Endometrium (tissue), 2 donors: ENCODE results near the gene CEP76.

Source experiments
- FAIRE-seq: peaks from 2 replicates; lab custom pipeline; 2012; peaks lifted over from hg19 to GRCh38; lab: Jason Lieb, UNC
- donor health status: control.
- donor health status: control.

Gene CEP76

GRCh38 chr18:12703664-12704063 is 1.1 kb upstream of the CEP76 start:
- FAIRE-seq = no peak

DNA sequence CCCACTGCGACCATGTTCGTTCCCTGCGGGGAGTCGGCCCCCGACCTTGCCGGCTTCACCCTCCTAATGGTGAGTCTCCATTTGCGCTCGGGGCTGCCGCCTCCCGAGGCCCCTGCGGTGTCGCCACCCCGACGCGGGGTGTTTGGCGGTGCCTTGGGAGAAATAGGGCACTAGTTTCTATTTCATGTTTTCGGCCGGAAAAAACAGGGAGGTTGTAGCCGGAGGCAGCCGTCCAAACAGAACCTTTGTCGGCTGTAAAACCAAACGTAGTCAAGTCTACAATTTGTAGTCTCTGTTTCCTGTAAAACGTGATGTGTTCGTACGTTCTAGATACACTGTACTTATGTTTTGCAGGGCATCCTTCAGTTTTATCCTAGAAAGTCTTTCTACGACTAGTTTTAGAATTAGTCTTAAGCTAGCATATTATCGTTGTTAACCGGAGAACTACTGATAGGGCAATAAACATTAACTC is 609 bp upstream of the CEP76 start:
- no peak for FAIRE-seq

- no peak for FAIRE-seq
Measured at GRCh38 chr18:12701161-12701560, 1.4 kb downstream of the CEP76 start.

GRCh38 chr18:12699747-12700146 is 2.8 kb downstream of the CEP76 start:
- no peak for FAIRE-seq

DNA sequence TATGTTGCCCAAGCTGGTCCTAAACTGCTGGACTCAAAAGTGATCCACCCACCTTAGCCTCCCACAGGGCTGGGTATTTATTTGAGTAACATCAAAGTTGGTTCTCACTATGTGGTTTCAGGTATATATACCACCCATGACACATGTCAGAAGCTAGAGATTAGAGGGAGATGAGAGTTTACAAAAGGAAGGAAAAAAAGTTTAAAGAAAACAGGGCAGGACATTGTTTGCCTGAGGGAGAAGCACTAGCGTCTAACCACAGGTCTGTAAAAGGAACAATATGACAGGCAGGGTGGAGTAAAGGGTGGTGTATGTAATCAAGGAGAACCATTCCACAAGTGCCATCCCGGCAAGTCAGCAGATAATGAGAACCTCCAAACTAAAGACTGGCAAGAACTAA is 8.5 kb downstream of the CEP76 start:
- FAIRE-seq = no peak

DNA sequence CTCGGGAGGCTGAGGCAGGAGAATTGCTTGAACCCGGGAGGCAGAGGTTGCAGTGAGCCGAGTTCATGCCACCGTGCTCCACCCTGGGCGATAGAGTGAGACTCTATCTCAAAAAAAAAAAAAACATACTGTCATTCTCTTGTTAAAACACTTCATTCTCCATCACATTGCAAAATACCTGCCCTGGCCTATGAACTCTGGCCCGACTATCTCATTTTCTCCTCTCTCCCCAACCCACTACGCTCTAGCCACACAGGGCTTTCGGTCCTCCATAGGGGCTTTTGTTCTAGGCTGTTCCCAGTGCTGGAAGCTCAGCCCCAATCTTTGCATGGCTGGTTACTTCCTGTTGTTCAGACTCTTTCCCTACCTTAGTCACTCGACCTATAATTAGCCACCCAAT is 10.3 kb downstream of the CEP76 start:
- FAIRE-seq = no peak

- FAIRE-seq = no peak
Measured at GRCh38 chr18:12689256-12689850, 13.2 kb downstream of the CEP76 start.

DNA sequence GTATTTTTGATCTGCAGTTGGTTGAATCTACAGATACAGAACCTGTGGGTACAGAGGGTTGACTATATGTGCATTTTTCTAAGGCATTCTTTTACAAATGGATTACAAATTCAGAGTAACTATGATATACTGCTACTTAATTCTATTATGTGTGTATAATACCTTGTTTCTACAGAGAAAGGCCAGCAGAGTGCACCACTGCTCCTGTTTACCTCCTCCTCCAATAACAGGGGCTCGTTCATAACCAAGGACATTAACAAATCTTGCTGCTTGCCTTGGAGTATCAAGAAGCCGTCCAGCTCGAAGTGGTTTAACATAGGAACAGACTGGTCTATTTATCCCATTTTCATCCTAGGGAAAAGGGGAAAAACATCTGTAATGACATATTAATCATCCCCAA is 16.4 kb downstream of the CEP76 start:
- no peak for FAIRE-seq

- FAIRE-seq = no peak
Measured at GRCh38 chr18:12679183-12679786, 23.2 kb downstream of the CEP76 start.

GRCh38 chr18:12668041-12668440 is 34.5 kb downstream of the CEP76 start:
- no peak for FAIRE-seq

GRCh38 chr18:12659904-12660605 is 42.5 kb downstream of the CEP76 start:
- peak; percentile 96 for FAIRE-seq

GRCh38 chr18:12658426-12659138 is 43.9 kb downstream of the CEP76 start:
- no peak for FAIRE-seq

- no peak for FAIRE-seq
Measured at GRCh38 chr18:12657684-12658425, 44.7 kb downstream of the CEP76 start, which contains the start of gene SPIRE1. Gene SPIRE1, minus strand, starts transcription at chr18:12658107. Its CDS starts 241 bp downstream, at chr18:12657866.

DNA sequence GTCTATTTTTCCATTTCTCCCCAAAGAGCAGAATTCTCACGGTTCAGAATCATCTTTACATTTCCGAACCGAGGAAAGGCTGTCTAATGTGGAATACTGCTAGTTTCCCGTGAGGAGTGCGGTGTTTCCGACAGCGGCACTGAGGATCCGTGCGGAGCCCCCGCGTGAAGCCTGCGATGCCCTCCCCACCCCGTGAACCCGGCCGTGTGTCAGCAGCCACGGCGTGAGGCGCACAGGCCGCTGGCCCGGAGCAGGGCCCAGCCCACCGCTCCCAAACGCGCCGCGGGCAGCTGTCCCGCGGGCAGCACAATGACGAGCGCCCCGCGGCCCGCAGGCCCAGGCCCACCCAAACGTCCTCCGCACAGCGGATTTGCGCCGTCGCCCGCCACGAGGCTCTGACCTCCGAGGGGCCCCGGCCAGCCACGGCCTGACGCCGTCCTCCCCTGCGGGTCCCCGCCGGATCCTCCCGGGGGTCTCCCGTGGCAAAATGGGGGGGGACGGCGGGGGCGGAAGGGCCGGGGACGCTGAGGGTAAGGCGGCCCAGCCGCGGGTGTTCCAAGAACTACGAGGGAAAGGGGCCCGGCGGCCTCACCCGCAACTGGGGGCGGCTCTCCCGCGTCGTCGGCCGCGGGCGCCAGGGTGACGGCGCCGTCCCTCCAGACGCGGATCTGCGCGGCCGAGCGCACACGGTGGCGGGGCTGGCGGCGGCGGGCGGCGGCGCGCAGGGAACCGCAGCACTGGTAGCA is 45.4 kb downstream of the CEP76 start:
- FAIRE-seq = no peak

GRCh38 chr18:12656605-12656937 is 46.0 kb downstream of the CEP76 start:
- no peak for FAIRE-seq

DNA sequence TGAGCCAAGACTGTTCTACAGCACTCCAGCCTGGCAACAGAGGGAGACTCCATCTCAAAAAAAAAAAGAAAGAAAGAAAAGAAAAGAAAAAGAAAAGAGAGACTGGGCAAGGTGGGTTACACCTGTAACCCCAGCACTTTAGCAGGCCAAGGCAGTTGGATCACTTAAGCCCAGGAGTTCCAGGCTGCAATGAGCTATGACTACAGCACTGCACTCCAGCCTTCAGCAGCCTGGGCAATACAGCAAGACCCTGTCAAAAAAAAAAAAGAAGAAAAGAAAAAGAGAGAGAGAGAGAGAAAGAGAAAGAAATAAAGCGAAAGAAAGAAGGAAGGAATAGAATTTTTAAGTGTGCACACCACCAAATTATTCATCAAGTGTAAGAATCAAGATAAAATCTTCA is 47.6 kb downstream of the CEP76 start:
- FAIRE-seq = no peak

DNA sequence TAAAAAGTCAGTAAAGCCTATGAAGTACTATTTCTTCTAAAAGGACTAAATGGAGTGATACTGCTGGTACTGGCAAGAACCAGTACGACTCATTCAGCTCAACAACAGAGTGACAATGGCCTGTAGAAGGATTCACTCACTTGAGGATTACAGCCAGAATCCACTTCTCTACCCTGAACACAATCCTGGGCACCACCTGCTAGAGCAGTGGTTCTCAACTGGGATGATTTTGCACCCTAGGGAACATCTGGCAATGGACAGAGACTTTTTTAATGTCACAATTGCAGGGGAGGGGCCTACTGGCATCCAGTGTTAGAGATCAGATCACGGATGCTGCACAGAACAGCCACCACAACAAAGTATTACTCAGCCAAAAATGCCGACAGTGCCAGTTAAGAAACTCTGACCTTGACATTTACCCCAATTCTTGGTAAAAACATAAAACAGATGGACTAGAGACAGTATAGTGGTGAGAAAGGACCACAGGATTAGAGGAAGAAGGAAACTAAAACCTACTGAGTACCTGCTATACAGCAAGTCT is 49.6 kb downstream of the CEP76 start:
- FAIRE-seq = no peak

DNA sequence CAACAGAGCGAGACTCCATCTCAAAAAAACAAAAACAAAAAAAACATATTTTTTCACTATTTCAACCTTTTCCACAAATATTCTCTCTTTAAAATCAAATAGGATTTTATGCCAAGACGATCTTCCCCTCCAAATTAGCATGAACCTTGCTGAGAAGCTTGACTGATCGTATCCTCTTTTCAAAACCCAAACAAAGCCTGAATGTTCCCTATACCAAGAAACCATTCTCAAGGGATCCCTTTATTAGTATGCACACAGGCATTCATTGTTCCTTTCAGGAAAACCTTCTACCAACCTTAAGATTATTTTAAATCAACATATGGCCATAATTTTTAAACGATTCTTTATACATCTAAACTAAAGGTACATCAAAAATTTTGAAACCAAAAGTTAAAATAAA is 50.9 kb downstream of the CEP76 start:
- no peak for FAIRE-seq

GRCh38 chr18:12647773-12648172 is 54.8 kb downstream of the CEP76 start:
- FAIRE-seq = no peak

DNA sequence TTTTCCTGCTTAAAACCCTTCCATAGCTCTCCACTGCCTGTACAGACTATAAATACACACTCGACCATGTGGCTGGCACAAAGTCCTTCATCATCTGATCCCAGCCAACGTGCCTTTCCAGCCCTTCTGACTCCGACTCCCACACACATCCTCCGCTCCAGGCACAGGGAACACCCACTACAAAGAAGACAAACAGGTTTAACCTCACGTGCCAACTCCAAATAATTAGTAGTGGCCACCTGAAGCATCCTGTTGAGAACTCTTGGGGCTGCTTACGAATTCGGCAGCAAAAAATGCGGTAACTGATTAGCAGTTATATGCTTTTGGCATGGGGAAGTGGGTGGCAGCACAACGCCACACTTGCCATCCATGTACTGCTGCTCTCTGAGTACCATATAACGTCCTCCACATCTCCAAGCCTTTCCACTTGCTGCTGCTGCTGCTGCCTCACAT is 56.7 kb downstream of the CEP76 start:
- no peak for FAIRE-seq

DNA sequence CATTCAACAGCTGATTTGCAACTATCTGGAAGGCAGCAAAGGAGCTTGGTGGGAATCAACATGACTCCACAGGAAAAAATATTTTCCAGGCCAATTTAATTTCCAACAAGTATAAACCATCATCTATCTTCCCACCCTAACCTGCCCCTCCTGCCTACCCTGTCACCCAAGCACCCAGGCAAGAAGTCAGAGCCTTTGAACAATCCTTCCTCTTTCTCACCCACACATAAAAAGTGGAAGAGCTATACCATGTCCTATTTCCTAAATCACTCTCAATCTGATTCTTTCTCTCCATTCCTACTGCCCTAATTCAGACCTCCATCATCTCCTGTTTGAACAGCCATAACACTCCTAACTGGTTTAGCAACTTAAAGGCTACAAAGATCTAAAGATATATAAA is 57.3 kb downstream of the CEP76 start:
- FAIRE-seq = no peak
